NCI-H748 treated with DMSO at 0.1 percent for 48 hours (cell line): ENCODE data around the gene CSNK2B.

Experiments used
- DNase-seq: peaks from one replicate; lab custom pipeline; 2025; lab: John Stamatoyannopoulos, UW

Gene CSNK2B

DNA sequence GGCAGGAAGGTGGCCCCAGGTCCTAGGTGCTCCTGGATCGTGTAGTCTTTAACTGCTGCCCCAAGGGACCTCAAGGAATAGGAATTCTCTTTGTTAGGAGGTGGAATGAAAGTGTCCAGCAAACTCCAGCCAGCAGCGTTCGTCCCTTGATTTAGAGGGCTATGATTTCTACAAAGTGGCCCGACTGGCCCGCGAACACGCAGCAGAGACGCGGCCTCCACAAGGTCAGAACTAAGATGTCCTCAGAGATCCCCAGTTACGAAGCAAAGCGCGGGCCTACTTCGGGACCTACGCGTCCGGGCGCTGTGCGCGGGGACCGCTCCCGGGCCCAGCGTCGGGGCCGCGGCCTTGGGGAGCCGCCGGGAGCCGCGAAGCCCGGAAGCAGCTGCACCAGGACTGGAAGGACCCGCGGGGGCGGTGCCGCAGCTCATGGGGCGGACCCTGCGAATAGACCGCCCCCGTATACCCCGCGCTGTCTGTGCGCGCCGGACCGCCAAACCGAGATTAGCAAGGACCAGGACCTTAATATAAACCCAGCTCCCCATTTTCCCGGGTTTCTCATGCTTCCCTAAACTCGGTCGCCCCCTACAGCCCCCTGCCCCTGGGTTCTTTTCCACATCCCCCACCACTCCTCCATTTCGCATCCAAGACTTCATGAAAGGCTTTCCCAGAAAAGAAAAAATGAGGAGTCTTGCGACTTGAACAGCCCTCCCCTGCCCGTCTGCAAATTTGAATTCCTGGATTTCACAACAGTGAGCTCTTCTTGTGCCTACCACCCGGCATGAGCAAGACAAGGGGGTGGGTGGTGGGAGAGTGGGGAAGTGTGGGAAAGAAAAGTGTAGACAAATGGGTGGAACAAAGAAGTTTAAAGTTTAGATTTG is 5.3 kb upstream of the CSNK2B start, which contains the start of gene C6orf47:
C6orf47 (minus strand) TSS at position 398 of the 881 bp plus-strand sequence. CDS start 831 bp downstream, outside the sequence.
- DNase-seq = peak; percentile 76

DNA sequence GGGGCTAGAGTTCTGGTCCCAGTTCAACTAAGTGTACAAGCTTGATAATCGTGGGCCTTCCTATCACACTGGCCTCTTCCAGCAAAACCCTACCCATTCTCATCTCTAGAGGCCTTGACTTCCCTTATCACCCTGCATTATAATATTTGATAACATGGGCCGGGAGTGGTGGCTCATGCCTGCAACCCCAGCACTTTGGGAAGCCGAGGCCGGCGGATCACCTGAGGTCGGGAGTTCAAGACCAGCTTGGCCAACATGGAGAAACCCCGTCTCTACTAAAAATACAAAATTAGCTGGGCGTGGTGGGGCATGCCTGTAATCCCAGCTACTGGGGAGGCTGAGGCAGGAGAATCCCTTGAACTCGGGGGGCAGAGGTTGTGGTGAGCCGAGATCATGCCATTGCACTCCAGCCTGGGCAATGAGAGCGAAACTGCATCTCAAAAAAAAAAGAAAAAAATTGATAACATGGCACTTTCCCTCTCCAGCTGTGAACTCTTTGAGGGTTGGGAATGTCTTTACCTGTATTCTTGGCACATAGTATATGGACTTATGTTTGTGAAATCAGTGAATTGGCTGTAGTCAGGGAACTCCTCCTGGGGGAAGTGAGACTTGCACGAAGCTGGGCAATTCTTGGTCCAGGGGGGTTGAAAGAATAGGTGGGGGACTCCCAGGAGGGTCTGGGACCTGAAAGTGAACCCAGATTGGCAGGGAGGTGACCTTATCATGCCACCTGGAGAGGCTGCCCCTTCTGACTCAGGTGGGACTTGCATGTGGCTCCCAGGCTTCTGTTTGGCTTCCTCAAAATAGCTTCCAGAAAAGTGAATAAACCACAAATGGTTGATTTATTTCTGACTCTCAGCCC is 4.4 kb upstream of the CSNK2B start:
- DNase-seq = no peak

DNA sequence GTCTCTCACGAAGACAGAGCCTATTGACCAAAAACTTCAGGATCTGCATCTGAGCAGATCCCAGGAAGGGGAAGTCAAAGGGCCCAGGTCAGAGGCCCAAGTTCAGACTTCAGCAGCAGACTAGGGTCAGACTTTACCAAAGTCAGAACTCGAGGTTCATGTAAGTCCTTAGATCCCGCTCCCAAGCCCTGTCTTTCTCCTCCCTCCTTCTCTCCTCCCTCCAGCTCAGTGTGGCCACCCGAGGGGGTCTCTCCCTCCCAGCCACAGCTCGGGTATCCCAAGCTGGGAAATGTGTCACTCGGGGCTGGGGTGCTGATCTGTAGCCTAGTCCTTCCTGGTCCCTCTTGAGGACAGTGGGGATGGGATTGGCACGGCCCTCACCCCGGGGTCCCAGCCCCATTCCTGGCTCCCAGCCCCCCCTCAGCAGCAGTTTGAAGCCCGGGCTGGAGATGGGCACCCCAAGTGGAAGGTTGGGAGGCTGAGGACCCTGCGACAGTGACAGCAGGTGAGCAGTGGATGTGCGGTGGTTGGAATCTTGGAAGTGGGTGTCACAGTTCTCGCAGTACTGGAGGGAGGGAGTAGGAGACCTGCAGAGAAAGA is 3.7 kb upstream of the CSNK2B start:
- no peak for DNase-seq

DNA sequence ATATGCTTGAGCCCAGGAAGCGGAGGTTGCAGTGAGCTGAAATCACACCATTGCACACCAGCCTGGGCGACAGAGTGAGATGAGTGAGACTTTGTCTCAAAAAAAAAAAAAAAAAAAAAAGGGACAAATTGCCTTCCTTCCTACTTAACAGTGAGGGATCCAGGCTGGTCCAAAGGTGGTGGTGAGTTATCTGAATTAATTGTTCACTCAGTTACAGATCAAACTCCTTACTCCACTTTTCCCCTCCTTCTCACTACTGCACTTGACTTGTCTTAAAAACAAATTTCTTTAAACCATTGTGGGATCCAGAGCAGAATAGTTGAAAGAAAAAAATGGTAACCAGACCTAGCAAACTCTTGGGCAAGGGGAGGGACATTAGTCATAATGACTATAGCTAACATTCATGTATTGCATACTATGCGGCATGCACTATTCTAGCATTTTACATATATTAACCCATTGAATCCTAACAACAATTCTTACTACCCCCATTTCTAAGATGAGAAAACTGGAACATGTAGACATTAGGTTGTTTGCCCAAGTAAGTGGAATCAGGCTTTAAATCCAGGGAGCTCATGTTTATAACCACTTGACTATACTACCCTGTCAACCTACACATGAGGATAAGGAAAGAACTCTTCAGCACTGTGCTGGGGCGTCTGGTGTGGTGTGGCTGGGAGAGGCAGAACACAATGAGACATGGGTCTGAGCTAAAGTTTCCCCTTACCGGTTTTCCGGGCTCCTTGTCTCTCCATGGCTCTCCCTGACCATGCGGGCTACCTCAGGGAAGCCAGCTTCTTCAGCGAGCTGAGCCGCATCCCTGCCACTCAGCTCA is 2.5 kb upstream of the CSNK2B start:
- DNase-seq = no peak

DNA sequence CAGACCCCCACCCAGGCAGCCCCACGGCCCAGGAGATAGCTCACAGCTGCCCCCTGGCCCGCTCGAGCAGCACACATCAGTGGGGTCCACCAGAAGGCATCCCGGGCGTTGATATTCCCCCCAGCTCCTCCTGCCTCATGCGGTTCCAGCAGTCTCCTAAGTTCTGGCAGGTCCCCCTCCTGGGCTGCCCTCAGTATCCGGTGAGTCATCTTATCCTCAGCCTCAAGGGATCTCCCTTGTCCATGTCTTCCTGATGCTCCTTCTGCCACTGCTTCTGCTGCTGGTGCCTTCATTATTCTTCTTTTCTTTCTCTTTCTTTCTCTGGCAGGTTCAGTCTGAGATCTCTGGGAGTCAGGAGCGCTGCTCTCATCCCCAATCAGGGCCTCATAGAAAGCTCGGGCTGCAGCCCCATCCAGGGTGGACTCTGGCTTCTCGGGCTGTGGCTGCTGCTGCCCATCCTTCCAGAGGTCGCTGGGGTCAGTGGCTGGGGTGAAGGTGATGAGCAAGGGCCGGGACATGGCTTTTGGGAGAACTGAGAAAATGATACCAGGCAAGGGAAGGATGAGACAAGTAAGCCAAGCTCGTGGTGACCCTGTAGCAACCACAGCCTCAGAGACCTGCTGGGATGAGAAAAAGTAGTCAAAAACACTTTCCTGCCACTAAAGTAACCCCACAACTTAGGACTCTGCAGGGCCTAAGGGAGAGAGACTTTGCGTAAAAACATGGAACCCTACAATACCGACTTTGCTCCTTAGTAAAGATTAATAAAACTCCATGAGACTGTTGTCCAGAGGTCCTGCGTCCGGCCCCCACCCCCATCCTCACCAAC is 1.7 kb upstream of the CSNK2B start:
- DNase-seq = no peak

DNA sequence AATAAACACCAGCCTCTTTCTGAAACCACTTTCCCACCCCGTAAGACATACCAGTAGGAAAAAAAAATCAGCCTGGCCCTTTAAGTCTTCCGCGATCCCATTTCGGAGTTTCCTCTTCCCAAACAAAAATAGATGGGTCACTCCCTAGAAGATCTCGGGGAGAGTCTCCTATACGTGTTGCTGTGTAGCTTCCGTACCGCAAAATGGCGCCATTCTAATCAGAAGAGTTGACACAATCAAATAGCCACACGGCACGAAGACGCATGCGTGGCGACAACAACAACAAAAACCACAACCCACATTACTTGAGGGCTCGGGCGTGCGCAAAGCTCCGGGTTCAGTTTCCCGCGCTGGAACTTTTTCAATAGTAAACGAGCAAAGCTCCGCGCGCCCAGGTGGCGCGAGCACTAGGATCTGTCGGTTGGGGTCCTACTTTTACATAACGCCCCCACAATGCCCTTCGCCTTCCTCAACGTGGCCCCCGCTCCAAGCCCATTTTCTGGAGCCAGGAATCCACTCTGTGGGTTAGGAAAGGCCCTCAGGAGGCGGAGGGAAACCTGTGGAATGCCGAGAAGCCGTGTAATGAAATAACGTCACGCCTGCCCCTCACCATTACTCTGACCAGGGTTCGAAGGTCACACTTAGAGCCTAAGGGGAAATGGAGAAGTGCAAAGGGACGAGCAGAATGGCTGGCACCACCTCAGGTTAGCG is 935 bp upstream of the CSNK2B start, which contains the start of gene GPANK1:
GPANK1 (minus strand) TSS at position 208 of the 711 bp plus-strand sequence. CDS start 519 bp downstream, outside the sequence.
- DNase-seq = peak; percentile 91

DNA sequence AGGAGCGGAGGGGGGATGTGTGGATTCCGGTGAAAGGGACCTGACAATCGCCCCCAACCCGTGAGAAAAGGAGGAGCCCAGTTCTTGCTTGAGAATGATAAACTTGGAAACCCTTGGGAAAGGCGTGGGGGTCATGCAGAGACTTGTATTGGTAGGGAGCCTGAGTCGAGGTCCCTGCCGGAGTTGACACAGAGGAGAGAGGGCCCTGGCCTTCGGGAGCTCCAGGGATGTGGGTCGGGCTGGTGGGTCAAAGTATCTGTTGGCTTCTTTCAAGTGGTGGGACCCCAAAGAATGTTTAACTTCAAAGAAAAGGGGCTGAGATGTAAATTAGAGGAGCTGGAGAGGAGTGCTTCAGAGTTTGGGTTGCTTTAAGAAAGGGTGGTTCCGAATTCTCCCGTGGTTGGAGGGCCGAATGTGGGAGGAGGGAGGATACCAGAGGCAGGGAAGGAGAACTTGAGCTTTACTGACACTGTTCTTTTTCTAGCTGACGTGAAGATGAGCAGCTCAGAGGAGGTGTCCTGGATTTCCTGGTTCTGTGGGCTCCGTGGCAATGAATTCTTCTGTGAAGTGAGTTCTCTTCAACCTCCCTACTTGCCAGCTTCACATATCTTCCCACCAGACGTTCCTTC is 571 bp downstream of the CSNK2B start:
- no peak for DNase-seq

DNA sequence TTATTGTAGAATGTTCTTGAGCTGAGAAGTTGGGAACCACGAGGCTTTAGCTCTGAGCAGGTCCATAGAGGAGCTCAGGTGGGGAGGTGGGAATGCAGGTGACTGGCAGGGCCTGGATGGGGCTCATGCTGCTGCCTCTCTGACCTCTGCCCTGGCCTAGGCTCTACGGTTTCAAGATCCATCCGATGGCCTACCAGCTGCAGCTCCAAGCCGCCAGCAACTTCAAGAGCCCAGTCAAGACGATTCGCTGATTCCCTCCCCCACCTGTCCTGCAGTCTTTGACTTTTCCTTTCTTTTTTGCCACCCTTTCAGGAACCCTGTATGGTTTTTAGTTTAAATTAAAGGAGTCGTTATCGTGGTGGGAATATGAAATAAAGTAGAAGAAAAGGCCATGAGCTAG is 3.8 kb downstream of the CSNK2B start, which contains the start of gene LY6G5B:
LY6G5B (plus strand) TSS at position 301 of the 400 bp plus-strand sequence. CDS start 975 bp downstream, outside the sequence.
- no peak for DNase-seq

DNA sequence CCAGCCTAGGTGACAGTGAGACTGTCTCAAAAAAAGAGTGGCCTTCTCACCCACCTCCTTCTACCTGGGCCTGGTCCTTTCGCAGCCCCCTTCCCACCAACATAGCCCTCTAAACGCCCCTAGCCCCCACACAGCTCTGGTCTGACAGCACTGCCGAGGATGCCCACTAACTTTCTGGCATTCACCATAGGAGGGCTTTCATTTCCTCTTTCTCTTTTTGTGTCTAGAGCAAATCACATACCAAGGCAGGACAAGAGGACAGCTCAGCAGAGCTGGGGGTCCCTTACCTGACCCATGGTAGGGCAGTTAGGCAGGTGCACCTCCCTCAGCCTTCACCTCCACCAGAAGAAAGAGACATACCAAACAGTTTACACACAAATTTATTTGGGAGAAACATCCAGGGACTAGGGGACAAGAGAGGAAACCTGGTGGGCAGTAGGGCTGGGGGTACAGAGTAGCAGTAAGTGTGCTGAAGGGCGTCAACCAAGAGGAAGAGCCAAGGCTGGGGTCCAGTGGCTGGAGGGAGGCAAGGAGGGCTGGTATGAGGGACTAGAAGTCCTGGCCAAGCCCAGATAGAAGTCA is 10.5 kb downstream of the CSNK2B start:
- no peak for DNase-seq

DNA sequence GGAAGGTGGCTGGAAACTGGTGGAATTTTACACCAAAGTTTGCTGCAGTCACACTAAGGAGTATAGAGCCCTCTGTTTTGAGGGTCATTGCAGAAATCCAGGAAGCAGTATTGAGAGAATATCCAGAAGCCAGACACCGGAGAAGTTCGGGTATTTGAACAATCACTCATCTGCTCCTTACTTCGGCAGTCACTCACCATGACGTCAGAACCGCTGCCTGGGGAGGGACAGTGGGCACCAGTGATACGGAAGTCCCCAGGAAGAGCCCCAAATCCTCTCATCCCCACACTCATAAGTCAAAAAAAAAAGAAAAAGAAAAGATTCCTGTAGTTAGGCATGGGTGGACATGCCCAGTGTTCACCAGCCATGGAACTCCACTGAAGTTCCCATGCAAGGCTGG is 11.0 kb downstream of the CSNK2B start:
- no peak for DNase-seq

DNA sequence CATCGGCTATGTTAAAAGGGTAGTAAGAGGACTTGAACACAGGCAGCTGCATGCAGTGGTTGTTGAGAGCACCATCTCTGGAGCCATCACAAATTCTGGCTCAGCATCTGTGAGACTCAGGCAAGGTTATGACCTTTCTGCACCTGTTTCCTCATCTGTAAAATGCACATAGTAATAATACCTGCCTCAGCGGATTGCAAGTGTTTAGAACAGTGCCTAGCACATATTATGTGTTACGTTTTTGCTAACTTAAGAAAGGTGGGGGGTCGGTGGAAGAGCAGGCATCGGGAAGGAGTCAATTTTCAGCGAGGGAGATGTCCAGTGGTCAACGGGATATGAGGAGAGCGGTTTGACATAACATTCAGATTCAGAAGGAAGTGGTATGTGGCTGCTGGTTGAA is 12.1 kb downstream of the CSNK2B start:
- DNase-seq = no peak

DNA sequence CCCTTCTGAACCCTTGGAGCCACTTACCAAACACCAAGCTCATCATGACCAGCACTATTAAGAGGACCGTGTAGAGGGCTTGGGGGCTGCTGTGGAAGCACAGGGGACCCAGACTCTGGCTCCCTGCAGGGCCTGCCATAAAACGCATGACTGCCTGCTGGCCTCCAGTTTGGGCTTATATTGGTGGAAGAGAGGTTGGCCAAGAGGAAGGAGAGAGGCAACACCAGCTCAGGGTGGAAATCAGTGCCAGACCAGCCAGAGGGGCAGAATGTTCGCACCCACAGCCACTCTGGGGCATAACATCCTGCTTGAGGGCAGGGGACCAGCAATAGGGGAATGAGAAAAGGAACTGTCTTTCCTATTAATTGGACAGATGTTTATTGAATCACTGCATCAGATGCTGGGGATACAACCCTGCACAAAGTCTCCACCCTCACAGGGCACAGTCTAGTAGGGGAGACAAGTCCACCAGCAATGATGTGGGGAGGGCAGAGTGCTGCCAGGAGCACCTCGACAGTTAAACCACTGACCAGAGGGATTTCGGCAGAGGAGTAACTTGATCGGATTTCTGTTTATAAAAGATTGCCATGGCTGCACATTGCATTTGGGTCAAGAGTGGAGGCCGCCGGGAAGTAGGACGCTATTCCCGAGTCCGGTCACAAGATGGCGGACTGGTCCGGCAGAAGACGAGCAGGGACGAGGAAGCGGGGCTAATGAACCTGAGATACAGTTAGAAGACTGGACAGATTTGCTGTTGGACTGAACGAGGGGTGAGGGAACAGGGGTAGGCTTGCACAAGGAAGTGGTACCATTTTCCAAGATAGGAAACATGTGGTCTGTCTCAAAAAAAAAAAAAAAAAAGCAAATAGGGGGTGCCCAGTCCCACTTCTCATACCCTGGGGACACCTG is 14.6 kb downstream of the CSNK2B start, which contains the start of gene LY6G5C:
LY6G5C (minus strand) TSS at position 842 of the 909 bp plus-strand sequence; CDS start at position 148, 694 bp downstream.
- DNase-seq = peak; percentile 95

DNA sequence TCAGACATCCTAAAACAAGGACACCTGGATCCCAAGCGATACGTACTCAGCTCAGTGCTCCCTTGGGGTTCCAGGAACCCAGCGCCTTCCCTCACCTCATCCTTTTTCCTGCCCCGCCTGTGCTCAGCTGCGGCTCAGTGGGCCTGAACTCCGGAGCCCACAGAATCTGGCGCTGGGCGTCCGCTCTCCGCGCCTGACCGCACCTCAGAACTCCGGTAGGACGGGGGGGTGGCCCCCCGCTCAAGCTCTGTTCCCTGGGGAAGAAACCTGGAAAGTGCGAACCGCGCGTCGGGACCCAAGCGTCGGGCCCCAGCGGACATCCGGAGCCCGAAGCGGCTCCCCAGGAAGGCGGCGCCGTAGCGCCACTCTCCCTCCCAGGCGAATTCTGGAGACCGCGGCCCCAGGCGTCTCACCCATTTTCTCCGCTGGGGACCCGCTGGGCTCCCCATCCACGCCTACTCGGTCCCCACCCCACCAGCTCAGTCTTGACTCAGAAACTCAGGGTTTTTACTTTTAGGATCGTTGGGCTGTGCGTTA is 15.3 kb downstream of the CSNK2B start:
- DNase-seq = peak; percentile 68

DNA sequence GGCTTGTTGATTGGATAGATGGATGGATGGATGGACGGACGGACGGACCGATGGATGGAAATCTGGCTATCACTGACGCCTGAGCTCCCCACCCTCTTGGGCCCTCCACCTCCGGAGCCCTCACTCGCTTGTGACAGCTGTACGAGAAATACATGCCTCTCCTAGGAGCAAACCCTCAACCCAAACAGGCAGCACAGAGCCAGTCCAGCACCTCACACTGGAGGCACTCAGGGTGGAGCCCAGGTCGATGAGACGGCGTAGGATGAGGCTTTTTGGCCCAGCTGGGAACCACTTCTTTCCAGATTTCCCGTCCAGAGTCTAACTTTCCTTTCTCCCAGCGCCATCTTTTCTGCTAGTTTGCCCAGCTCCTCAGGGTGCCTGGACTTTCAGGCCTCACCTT is 17.7 kb downstream of the CSNK2B start:
- no peak for DNase-seq

DNA sequence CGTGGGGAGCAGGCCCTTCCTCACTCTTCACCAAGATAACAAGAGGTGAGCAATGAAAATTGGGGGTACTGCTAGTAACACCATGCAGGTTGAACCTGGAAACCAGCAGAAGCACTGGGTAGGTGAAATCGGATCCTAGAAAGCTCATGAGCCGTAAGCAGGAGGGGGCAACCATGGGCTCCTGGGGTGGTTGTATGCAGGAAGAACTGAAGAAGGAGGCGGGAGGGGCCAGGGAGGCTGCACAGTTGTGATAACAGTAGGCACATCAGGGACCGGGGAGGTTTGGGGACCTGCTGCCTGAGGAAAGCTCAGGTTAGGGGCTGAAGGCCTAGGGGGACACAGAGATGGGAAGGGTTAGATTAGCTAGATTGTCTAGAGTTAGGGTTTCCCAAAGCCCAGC is 20.6 kb downstream of the CSNK2B start:
- no peak for DNase-seq

DNA sequence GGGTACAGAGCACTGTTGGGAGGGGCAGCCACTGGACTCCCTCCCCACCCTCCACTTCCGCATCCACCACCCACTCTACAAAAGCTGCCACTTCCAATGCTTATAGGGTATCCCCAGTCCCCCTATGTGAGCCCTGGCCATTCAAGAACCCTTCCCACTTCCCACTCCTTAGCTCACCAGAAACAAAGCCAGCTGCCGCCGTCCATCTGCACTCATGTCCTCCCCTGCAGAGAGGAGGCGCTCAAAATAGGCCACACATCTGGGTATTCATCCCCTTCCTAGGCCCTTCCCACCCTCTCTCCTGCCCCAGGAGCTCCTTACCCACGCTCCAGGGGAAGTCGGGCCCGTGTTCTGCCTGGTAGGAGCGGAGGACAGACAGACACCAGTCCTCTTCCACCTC is 21.4 kb downstream of the CSNK2B start:
- DNase-seq = no peak
